HG03442 (cell line): ENCODE results near the gene POLR3H.

Source experiments
- ATAC-seq: cut with Tn5 transposase; IDR thresholded peaks from one replicate; pipeline ENCODE4 v1.9.1; 2021; ENCODE audit warnings: mild to moderate bottlenecking, moderate library complexity; ENCODE audit not compliant: unreplicated experiment

POLR3H gene

DNA sequence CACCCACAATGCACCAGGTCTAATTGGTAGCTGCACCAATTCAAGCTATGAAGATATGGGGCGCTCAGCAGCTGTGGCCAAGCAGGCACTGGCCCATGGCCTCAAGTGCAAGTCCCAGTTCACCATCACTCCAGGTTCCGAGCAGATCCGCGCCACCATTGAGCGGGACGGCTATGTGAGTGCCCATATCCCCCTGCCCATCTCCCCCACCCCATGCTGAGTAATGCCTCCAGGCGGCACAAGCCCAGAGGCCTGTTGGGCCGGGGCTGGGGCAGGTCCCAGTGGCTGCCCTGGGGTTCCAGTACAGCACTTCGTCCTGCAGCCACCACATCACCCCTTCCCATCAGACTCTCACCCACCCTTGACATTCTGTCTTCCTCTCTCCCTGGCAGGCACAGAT lies 21.5 kb downstream of the POLR3H start:
- ATAC-seq: no peak

DNA sequence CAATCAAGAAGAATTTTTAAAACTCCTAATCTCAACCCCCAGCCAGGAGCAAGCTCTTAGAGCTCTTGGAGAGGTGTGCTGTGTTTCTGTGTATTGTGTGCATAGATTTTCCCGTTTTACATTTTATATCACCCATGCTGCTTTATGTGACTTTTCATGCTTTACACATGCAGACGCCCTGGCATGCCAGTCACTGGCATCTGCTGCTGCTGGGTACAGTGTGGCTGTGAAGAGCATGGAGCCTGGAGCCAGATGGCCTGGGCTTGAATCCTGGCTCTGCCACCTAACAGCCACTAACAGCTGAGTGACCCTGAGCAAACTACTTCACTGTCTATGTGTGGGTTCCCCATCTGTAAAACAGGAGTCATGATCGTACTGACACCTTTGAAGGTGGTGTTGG lies 23.1 kb downstream of the POLR3H start:
- no peak for ATAC-seq

DNA sequence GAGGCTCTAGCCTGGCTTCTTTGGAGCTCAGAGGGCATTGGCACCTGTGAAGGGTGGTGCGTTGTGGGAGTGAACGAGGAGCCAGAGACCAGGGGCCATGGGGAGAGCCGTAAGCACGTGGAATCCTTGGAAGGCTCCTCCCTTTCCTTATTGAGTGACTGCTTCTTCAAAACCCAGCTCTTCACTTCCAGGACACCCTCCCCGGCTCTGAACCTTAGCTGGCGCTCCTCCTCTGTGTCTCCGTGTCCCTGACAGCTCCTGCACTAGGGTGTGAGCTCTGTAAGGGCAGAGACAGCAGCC lies 26.3 kb downstream of the POLR3H start:
- ATAC-seq: no peak

DNA sequence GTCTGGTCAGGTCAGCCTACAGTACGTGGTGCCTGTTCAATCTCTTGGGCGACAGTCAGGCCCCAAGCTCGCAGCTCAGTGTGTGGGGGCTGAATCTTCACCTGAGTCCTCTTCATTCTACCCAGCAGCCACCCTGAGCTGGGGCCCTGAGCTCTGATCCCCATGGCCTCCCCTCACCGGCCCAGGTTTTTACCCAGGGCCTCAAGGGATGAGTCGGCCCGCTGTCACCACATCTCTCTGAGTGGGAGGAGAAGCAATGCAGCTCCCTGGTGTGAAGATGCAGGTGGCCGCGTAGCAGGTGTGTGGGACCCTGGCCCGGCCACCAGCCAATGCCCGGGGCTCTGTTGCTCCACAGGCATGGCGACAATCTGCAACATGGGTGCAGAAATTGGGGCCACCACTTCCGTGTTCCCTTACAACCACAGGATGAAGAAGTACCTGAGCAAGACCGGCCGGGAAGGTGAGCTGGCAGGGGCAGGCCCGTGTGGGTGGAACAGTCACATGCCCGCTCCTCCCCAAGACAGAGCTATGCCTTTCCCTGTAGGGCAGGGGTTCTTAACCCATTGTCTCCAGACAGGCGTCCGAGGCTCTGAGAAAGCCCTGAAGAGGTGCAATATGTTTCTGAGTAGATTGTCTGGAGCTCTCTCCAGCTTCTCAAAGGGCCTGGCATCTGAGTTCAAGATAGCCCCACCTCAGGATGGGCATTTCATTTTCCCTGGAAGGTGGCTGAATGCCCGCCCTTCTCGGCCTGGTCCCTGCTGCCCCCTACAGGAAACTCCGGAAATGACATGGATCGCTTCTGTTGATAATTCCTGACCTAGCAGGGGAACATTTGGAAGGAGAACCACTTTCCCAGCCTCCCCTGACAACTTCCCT lies 26.9 kb downstream of the POLR3H start:
- ATAC-seq: no peak

DNA sequence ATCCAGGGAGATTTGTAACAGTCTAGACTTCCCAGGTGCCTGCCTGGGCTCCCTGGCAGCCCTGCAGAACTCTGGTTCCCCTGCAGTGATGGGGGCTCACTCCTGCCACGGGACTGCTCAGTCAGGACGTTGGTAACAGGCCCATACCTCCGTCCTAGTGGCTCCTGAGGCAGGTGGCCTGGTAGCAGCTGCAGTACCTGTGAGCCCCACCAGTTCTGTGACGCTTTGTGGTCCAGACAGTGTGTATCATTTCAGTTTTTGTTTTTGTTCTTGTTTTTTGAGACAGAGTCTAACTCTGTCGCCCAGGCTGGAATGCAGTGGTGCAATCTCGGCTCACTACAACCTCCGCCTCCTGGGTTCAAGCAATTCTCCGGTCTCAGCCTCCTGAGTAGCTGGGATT lies 27.8 kb downstream of the POLR3H start:
- ATAC-seq: no peak

DNA sequence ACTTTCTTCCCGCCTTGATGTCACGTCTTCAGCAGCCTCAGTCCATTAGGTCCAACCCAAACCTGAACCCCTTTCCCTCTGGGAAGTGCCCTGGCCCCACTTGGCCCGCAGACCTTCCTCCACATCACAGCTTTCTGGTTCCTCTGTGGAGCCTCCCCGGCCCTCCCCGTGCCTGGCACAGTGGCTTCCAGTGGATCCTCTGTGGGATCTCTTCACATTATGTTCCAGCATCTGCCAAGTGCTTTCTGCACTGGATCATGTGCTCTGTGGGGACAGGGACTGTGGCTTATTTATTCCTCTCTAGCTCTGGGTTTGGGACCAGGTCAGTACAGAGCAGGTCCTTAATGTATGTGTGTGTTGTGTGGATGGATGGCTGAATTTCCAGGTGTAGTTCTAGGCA lies 30.9 kb downstream of the POLR3H start:
- ATAC-seq: no peak

DNA sequence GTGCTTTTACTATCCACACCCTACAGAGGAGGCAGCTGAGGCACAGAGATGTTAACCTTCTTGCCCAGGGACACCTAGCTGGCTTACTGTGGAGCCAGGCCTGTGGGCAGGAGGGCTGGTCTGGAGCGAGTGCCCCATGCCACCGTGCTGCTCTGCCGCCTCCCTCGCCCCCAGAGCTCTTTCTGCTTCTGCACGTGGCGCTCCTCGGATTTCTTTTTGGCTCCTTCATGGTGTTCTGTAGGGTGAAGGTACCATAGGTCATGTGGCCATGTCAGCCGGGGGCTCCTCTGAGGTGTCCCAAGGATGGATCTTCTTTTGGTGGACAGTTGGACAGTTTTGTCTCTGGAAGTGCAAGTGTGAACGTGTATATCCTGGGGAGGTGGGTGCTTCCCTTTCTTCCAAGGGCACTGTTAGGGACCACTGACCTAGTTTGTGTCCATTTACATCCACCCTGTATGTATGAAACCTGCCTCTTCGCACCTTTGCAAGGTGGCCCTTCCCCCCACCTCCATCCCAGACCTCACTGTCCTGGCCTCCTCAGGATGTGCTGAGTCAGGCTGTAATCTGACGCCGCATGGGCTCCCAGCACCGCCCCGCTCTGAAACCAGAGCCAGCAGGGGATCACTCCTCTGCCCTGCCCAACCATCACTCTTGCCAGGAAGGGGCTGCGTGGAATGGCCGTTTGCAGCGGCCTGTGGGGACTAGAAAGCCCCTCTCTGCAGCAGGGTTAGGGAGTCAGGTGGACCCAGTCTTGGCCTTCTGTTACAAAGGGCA lies 31.7 kb downstream of the POLR3H start:
- no peak for ATAC-seq

DNA sequence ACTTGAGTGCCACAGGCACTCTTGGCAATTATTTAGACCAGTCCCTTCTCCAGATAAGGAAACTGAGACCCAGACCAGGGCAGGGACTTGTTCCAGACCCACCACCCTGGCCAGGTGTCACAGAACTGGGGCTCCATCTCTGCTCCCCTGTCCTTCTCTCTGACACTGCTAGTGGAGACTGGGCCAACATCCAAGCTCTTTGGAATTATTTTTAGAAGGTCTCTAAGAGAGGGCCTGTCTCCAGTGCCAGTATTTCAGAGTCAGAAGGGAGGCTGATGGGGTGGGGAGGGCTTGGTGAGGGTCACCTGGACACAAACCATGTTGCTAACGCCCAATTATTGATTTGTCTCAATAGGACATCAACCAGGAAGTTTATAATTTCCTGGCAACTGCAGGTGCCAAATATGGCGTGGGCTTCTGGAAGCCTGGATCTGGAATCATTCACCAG lies 32.7 kb downstream of the POLR3H start:
- ATAC-seq: no peak

DNA sequence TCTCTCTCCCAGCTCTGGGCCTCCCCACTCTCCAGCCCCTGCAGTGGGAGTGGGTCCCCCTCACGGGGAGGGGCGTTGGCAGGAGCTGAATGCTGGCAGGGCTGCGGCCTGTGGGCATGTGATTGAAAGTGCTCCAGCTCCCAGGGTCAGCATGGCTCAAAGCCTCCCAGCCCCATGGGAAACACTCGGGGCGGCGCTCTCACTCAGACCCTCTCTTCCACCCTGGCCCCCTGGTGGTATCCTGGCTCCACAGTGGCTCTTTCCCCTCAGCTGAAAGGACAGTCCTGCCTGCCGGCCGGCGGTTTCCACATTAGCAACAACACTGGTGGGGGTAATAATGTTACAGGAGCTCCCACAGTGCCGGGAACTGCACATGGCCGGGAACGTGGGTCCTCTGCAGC lies 35.5 kb downstream of the POLR3H start:
- ATAC-seq: no peak

DNA sequence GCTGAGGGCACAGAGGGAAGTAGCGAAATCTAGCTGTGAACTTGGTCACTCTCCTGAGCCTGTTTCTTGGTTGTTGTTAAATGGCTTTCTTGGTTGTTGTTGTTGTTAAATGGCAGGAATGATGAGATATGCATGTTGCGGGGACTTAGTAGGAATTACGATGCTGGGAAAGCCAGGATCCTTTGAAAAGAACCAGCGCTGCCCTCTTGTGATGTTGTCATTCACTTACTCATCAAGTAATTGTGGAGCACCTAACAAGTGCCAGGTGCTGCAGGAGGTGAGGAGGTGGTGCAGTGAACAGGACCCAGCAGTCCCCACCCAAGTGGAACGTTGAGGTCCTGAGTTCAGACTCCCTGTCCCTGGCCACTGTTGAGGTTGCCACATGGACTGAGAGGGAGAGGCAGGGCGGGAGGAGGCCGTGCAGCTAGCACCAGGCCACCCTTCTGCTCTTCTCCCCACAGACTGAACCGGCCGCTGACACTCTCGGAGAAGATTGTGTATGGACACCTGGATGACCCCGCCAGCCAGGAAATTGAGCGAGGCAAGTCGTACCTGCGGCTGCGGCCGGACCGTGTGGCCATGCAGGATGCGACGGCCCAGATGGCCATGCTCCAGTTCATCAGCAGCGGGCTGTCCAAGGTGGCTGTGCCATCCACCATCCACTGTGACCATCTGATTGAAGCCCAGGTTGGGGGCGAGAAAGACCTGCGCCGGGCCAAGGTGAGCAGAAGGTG lies 36.8 kb downstream of the POLR3H start:
- ATAC-seq: no peak

DNA sequence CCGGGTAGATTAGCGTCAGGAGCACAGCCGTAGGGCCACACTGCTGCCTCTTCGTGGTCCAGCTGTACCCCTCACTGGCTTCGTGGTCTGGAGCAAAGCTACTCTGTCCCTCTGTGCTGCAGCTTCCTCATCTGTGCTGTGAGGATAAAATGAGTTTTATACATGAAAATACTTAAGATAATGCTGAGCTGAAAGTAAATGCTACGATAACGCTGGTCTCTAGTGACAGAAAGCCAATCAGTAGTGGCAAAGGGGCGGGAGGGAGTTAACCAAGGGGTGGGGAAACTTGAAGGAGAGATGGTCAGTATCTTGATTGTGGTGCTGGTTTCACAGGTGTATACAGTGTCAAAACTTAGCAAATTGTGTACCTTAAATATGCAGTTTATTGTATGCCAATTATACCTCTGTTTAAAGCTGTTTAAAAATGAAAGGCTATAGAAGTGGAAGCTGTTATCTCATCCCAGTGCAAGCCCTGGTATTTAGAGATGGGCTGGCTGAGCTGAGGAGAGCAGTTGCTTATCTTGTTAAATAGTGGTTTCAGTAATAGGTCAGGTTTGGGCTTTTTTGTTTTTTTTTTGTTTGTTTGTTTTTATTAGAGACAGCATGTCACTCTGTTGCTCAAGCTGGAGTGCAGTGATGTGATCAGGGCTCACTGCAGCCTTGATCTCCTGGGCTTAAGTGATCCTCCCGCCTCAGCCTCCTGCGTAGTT lies 38.6 kb downstream of the POLR3H start:
- ATAC-seq: no peak

DNA sequence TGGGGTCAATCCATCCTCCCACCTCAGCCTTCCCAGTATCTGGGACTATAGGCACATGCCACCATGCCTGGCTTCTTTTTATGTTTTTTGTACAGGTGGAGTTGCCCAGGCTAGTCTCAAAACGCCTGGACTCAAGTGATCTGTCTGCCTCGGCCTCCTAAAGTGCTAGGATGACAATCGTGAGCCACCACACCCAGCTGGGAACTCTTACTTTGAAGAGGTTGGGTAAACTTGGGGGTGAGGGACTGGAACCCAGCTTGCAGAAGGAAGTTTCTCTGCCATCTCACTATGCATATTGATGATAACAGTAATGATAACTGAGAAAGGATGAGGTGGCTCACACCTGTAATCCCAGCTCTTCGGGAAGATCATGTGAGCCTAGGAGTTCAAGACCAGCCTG lies 39.5 kb downstream of the POLR3H start:
- ATAC-seq: no peak

DNA sequence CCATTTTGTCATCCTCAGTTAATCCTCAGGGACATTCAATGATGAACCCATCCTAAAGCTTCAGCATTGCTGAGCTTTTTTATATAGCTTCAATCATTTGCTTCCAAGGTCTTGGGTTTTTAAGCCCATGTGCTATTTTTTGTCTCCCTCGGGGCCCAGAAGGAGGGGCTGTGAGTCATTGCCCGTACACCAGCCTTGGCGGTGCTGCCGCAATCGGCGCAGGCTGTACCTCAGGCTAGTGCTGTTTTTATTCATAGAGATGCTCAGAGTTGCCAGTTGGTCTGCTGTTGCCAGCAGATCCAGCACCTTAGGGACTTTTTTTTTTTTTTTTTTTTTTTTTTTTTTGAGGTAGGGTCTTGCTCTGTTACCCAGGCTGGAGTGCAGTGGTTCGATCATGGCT lies 39.9 kb downstream of the POLR3H start:
- ATAC-seq: no peak

DNA sequence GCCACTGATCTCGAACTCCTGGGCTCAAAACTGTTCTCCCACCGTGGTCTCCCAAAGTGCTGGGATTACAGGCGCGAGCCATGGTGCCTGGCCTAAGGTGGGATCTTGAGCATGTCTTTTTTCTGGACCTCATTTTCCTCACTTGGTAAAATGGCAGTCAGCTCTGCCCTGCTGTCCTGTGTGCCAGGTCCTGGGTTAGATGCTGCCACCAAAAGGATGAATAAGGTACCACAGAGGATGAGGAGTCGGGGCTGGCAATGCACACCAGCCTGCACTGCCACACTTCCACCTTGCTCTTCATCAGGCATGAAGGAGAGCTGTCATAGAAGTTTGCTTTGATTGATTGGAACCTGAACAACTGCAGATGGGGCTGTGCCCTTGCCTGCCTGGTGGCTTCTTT lies 43.1 kb downstream of the POLR3H start:
- no peak for ATAC-seq

DNA sequence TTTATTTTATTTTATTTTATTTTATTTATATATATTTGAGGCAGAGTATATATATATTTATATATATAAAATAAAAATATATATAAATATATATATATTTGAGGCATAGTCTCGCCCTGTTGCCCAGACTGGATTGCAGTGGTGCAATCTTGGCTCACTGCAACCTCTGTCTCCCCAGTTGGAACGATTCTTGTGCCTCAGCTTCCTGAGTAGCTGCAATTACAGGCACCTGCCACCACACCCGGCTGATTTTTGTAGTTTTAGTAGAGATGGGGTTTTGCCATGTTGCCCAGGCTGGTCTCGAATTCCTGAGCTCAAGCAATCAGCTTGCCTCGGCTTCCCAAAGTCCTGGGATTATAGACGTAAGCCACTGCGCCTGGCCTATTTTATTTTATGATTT lies 44.0 kb downstream of the POLR3H start:
- no peak for ATAC-seq

DNA sequence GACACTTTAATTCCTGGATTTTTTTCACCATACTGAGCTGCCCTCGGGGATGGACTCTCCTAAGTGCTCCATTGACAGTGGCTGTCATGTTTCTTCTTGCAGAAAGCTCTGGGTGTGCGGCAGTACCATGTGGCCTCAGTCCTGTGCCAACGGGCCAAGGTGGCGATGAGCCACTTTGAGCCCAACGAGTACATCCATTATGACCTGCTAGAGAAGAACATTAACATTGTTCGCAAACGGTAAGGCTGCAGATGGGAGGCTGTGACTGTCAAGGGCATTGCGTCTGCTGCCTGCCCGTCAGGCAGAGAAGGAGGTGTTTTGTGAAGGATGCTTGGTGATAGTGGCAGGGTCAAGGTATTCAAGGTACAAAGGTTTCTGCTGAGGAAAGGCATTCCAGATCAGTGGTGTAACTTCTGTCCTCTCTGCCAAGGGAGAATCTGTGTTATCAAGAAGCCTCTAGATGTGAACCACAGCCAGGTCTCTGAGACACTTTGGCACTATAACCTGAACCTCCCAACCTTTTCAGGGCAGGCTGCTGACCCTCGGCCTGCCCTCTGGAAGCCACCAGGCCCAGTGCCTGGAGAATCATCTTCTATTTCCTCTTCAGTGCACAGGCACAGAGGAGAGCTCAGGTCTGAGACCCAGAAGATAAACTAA lies 44.5 kb downstream of the POLR3H start:
- no peak for ATAC-seq

DNA sequence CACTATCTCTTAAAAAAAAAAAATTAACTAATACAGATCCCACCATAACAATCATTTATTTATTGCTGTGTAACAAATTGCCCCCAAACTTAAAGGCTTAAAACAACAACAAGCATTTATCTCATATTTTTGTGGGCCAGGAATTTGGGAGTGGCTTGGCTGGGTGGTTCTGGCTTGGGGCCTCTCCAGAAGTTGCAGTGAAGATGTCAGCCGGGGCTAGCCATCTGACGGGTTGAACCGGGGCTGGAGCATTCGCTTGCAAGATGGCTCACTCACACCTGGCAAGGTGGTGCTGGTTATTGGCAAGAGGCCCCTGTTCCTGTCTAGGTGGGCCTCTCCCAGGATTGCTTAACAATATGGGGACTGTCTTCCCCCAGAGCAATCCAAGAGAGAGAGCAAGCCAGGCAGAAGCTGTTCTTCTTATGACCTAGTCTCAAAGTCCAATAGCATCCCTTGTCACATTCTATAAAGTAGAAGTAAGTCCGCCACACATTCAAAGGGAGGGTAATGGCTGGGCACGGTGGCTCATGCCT lies 45.9 kb downstream of the POLR3H start:
- ATAC-seq: no peak

DNA sequence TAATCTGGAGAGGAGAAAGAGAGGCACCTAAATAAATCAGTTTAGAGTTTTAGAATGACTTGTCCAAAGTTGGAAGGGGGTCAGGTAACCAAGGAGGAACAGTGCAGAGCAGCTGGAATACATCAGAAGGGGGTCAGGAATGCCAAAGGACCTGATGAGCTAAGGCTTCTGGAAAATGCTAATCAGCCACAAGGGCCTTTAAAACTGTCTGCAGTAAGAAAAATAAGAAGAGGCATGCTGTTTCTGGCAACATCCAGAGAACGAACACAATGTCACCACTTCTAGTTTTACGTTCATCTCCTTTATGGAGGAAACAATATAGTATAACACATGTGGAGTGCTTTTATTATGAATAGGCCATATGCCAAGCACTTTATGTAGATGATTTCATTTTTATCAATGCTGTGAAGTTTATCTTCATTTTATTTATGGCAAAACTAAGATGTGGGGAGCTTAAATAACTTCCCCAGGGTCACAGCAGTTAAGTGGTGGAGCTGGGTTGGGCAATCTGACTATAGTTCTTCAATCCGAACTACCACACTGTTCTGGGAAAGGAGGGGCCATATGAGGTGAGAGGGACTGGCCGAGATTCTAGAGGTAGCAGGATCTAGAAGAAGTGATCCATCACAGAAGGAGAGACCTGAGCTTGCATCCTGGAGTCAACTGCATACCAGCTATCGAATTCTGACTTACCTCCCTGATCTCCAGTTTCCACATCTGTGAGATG lies 52.7 kb downstream of the POLR3H start:
- ATAC-seq: no peak

DNA sequence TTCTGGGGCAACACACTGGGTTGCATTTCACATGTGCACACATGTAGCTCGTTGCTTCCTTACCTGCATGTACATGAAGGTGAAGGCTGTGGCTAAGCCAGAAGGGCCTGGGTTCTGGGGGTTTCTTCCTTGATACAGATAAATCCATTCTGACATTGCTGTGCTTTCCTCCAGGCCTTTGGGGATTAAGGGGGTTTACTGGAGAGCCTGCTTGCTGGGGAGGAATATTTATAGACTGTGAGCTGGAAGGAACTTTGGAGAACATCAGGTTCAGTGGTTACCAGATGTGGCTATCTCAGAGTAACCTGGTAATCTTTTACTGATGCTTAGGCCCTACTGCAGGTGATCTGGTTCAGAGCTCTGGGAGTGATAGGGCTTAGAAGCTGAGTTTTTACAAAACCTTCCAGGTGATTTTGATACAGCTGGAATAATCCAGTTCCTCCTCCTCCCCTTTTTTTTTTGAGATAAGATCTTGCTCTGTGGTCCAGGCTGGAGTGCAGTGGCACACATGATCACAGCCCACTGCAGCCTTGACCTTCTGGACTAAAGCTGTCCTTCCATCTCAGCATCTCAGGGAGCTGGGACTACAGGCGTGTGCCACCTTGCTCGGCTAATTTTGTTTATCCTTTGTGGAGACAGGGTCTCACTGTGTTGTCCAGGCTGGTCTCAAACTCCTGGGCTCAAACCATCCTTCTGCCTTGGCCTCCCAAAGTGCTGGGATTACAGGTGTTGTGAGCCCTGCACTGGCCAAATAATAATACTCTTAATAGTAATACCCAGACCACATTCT lies 55.5 kb downstream of the POLR3H start:
- ATAC-seq: no peak
